HG02938 (cell line): ENCODE data around the gene FBXW11.
"Not testable (repeated sequence)": the region's sequence is repeated elsewhere in the genome, so short reads cannot be mapped to it uniquely, and the experiment has no call there.

ENCODE experiments used
- ATAC-seq: cut with Tn5 transposase; IDR thresholded peaks from one replicate; pipeline ENCODE4 v1.9.1; 2021; ENCODE audit warnings: mild to moderate bottlenecking, moderate library complexity; ENCODE audit not compliant: unreplicated experiment

FBXW11 gene

DNA sequence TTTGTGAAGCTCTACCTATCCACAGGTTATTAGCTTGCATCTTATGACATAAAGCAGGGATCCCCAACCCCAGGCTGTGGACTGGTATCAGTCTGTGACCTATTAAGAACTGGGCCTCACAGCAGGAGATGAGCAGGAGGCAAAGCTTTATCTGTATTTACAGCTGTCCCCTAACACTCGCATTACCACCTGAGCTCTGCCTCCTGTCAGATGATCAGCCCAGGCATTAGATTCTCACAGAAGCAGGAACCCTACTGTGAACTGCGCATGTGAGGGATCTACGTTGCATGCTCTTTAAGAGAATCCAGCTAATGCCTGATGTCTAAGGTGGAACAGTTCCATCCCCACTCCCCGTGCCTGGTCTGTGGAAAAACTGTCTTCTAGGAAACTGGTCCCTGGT, 19.7 kb downstream of the FBXW11 start:
- ATAC-seq: no peak

DNA sequence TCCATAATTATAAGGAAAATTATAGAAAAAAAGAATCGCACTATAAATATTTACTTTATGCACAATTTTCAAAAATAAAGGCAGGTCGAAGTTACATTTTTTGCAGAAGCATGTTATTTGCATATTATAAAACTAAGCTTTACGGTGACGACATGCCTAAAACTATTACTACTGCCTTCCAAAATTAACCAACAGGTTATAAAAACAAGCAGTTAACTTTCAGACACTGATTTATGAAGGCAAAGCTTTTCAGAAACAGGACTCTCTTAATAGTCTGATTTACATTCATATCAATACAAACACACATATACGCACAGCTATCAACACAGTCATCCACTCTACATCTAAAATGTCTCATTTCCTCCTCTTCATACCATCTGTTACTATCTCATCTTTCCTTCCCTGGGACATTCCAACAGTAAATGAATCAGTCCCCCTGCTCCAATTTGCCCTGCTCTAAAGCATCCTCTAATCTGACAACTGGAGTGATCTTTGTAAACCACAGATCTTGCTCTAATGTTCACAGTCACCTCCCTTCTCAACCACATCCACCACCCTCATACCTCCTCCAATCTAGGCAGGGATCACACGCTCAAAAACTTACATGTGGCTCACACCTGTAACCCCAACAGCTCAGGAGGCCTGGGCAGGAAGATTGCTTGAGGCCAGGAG, 21.6 kb downstream of the FBXW11 start:
- ATAC-seq: peak; percentile 46

DNA sequence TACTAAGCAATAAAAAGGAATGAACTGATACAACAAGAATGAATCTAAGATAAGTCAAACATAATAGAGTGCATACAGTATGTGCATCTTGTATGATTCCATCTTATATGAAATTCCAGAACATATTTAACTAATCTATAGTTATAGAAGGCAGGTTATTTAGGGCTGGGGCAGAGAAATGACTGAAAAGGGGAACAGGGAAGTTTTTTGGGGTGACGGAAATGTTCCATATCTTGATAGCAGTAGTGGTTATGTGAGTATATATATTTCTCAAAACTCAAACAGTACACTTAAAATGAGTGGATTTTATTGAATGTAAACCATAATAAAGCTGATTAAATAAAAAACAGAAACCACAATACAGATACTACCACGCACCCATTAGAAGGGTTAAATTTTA, 24.6 kb downstream of the FBXW11 start:
- ATAC-seq: no peak

DNA sequence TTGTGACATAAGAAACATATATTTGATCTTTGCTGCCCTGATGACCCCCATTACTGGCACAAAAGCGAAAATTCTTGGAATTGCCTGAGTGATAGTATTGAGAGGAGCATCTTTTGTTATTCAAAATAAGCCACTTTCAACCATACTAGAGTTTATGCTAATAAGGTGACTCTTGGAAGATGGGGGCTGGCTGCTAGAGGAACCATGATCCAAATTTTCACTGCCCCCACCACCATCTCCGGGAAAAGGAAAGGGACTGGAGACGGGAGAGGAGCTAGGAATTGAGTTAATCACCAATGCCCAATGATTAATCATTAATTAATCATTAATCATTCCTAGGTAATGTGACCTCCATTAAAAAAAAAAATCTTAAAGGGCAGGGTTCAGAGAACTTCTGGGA, 25.6 kb downstream of the FBXW11 start:
- ATAC-seq: no peak

DNA sequence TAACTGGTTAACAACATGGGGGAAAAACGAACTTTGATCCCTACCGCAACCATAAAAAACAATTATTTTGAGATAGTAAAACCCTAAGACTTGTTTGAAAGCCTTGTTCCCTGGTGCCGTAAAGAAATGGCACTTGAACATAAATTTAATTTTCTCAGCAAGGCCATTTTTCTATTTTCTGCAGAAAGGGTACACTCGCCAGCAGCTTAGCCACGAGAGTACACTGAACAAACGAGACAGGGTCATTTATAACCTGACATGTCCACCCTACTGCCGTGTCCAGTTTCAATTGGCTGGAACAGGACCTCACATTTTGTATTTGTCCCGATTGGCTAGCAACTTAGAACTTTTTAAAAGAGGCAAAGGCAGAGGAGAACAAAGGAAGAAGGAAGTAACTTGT, 26.8 kb downstream of the FBXW11 start:
- no peak for ATAC-seq

DNA sequence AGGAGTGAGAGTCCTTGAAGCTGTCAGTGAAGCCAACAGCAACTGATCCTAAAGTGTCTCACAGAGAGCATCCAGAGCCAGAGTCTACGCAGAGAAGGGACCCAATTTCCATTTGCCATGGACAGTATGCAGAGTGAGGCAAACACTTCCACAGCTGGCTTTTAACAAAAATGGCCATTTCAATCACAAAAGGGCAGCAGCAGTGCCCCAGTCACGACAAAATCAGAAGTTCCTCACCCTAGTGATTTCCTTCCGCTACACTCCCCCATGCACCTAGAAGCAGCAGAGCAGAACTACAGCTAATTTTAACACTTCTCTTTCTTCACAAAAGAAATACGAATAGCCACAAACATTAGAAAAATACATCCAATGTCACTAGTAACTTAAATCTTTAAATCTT, 27.9 kb downstream of the FBXW11 start:
- ATAC-seq: peak; percentile 45

DNA sequence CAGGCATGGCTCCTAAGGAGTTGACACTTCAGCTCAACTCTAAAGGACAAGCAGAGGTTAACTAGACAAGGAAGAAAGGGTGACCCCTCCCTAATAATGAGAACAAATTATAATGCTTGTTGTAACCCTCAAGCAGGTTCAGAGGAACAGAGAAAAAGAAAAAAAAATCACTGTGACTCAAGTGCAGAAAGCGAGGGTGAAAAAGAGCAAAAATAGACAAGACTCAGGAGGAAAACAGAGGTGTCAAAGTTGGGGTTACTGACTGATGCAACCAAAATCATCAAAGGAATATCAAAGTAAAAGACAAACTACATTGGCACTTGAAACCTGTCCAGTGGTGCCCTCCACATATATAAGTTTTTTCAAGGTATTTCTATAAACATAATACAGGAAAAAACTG, 28.4 kb downstream of the FBXW11 start:
- no peak for ATAC-seq

DNA sequence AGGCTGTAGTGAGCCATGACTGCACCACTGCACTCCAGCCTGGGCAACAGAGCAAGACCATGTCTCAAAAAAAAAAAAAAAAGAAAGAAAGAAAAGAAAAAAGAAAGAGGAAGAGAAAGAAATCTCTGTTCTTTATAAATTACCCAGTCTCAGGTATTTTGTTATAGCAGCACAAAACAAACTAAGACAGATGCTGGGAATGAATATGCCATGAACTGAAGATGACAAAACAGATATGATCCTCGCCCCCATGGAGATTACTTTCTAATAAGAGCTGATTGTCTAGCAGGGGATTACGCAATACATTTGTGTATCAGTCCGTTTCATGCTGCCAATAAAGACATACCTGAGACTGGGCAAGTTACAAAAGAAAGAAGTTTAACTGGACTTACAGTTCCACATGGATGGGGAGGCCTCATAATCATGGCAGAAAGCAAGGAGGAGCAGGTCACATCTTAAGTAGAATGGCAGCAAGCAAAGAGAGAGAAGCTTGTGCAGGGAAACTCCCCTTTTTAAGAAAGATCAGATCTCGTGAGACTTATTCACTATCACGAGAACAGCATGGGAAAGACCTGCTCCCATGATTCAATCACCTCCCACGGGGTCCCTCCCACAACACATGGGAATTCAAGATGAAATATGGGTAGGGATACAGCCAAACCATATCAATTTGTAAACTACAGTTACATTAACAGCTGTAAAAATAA, 29.0 kb downstream of the FBXW11 start:
- not testable (repeated sequence) for ATAC-seq

DNA sequence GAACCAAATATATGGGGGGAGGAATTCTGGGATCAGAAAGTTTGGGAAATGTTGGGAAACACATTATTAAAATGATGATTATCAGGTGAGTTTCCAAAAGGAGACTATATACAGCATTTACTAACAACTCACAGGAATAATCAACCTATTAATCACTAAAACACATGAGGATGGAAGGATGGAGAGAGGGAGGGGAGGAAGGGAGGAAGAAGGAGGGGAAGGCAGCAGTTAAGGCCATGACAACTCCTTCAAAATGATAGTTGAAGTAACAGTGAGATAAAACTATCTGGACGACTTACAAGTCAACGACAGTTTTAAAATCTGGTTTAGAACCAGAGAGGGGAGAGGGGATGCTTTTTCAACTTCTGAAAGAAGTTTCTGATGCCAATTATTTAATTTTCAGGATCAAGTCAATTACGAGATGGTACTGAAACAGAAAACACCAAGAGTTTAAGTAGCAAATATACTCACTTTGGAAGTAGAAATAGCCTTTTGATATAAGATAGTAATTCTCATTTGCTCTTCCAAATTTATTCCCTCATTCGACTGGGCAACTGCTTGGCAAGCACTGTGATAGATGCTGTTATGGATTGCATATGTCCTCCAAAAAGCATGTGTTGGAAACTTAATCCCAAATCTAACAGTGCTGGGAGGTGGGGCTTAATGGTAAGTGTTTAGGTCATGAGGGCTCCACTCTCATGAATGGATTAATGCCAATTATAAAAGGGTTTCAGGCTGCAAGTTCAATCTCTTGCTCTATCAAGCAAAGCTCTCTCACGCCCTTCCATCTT, 30.4 kb downstream of the FBXW11 start:
- ATAC-seq: no peak

DNA sequence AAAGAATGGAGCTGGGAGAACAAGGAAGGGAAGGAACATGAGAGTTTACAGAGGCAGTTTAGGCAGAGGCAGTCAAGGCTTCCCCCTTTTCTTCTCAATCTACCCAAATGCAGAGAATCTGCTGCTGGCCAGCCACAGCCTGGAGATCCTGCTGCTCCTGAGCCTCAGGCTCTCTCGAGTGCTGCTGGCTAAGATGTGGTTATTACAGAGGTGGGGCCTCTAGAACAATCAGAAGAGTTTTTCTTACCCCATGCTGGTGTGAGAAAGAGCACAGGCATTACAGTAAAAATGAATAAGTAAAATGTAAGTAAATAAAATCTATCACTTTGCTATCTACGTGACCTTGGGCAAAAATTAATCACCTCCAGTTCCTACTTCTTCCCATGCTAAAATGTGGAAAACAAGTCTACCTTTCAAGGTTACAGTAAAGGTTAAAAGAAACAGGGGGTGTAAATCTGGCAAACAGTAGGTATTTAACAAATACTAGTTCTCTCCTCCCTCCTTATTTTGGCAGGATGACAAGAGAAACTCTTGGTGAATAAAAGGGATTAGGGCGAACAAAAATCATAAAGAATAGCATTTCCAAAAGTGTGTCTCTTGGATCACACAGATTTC, 31.1 kb downstream of the FBXW11 start:
- ATAC-seq: no peak

DNA sequence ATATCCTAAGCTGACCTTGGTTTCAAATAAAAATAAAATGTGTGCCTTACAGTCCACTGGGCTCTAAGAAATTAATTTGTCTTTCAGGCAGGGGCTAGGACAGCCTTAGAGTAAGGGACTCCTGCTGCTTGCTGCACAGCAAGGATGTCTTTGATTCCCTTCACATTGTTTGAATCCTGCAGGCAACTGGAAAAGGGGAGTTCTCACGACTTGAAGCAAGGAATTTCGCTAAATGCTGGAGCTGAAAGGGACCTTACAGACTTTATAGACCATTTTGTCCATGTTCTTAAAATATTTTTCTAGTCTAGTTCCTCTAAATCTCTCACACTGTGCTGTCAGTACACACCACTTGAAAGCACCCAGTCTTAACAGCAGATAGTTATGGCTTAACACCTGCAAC, 35.6 kb downstream of the FBXW11 start:
- no peak for ATAC-seq

DNA sequence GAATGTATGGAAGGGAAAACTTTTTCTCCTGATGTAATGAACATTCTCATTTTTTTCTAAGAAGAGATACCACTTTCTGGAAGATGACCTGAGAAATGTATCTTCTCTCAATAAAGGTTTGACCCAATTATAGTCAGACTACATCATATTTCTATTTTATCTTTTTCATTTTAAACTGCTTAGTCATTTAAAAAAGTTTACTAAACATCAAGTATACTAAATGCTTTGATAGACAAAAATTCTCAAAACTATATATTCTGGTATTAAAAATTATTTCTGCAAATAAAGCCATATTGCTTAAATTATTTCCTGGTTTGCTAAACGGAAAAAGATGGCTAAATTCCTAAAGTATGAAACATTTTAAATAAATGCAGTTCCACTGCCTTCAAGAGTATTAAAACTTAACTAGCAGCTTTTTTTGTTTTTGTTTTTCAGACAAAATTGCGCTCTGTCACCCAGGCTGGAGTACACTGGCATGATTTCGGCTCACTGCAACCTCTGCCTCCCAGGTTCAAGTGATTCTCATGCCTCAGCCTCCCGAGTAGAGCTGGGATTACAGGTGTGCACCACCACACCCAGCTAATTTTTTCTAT, 37.1 kb downstream of the FBXW11 start:
- no peak for ATAC-seq

DNA sequence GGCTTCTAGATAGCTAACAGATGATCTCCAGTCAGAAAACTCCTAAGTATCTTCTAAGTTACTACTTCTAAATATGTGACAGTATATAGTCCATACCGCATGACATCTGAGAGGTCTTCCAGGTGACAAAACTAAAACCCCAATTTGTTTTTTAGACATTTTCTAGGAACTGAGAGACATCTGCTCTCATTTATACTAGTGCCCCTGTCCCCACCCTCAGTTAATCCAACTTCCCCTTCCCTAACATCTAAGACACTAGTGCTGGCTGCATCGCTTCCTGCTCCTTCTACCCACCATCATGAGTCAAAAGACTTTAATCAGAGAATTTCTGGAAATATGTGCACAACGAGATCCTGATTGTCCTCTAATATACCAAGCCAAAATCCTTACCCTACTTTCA, 37.9 kb downstream of the FBXW11 start:
- ATAC-seq: no peak

DNA sequence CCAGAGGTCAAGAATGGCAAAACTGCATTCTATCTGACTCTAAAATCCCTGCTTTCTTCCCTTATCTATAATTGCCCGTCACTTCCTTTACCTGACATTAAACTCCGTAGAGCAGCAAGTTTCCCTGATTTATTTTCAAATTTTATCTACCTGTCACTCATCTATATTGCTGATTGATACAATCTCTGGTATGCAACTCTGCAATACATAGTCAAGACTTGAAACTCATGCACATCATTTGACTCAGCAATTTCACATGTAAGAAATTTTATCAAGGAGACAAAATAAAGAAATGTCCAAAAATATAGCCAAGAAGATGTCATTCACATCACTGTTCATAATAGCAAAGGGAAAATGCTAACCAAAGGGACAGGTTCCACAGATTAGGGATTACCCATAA, 39.5 kb downstream of the FBXW11 start:
- ATAC-seq: no peak

DNA sequence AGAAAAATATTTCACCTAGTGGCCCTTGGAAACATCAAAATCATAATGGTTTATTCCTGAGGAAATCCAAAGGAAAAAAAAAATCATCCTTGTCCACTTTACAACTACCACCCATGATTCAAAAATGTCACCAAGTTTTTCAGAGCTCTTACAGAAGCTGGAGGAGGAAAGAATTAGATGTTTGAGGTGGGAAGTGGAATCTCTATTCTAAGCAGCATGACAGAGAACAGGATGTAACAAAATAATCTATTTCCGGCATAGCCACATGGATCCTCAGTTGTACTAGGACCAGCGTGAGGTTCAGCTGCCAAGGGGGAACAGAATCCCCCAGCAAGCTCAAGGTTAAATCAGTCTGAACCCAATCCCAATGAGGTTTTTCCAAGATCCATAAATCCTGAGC, 40.2 kb downstream of the FBXW11 start:
- no peak for ATAC-seq

DNA sequence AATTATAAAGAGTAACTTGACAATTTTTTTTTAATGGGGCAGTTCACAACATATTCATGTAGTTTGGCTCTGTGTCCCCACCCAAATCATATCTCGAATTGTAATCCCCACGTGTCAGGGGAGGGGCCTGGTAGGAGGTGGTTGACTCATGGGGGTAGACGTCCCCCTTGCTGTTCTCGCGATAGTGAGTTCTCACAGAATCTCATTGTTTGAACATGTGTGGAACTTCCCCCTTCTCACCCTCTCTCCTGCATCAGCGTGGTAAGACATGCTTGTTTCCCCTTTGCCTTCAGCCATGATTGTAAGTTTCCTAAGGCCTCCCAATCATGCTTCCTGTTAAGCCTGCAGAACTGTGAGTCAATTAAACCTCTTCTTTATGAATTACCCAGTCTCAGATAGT, 40.7 kb downstream of the FBXW11 start:
- no peak for ATAC-seq

DNA sequence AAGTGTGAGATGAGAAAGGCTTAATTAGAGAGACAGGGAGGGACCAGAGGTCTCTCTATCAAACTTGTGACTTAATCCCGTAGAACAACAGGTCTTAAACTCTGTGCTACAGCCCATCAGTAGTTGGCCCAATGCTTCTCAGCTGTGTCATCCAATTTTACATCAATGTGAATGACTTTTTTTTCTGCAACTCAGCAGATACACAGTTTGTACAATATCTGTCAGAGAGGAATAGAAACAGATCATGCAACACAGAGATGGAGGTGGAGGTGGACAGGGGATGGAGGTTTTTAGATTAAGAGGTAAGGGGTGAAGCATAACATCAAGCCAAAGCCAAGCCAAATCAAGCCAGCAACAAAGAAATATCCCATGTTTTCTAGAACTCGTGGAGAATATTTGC, 43.0 kb downstream of the FBXW11 start:
- no peak for ATAC-seq

DNA sequence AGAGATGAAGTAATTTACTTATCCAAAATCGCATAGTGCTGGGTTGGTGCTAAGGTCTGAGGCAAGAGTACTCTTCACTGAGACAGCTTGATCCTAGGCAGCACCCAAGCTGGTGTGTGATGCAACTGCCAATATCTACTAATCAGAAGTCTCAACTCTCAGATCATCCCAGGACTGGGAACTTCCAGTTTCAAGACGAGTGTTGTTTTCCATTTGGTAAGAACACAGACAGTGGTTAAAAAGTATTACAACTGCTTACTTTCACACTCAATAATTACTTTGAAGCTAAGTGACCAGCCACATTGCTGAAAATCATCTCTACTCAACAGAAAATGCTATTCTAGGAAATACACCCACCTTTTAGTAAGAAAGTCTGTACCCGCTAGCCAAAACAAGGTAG, 45.3 kb downstream of the FBXW11 start:
- ATAC-seq: peak; percentile 67

DNA sequence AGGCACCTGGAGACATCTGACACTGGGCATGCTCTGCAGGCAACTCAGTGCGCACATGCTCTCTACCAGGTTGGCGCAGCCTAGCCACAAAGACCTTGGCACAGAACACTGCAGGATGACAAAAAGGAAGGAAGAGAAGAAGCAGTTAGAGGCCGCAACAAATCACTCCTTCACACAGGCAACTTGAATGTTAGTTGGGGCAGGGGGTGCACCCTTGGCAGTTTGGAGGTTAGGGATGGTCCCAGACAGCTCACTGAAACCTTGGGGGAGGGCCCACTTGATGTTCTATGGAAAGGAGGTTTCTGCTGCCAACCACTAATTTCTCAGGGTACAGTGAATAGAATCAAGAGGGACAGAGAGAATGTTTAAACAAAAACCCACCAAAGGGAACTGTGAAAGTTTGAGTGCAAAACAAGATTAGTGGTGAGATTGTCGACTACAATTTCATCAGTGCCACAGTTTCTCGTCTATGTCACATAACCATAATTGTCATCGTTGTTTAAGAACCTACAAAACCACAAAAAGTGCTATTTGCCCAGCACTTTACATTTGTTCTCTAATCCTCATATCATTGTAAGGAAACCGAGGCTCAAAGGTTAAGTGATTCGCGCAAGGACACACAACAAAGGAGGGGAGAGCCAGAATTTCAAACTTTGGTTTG, 48.7 kb downstream of the FBXW11 start:
- ATAC-seq: peak; percentile 47

DNA sequence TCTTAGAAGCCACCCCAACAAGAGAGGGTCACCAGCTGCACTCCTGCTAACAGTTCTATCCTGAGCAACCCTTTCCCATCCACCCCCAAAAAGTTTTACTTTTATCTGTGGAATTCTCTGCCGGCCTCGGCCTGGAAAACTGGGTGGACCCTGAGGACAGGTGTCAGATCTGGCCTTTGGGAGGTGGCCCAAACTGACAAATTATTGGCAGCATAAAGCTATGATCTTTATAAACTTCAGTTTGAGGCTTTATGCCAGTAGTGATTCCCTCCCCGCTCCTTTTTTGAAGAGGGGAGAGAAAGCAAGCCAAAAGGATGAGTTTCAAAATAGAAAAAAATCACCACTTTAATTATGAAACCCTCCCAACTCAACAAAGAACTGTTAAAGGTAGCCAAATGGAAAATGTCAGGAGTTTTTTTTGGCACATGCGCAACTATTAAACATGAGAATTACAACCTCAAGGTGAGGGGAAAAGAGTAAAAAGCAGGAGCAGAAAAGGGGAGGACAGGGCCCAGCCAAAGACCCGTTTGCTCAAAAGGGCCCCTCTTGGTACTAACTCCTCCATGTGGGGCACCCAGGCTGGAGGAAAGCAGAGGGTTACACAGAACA, 49.4 kb downstream of the FBXW11 start:
- ATAC-seq: no peak
